Prostate gland (tissue), 2 donors: ENCODE data around the gene DLL1.

ENCODE experiments used
- POLR2AphosphoS5 ChIP-seq: sonication (generic); formaldehyde crosslinking; IDR thresholded peaks from one replicate; pipeline ENCODE4 v1.6.1; 2017; ENCODE audit warnings: antibody characterized with exemption
- TF ChIP-seq, protein P1 (sequence below), 4 experiments: fragments of 200-600 bp in 2 of 4; fragments of 450-650 bp in 2 of 4; sonication (generic) in 2 of 4; IDR thresholded peaks; 1 replicate in 3 of 4; 2 replicates in 1 of 4; pipeline ENCODE4 v1.5.1; 2016 to 2019; ENCODE audit warnings: antibody characterized with exemption in 4 of 4, mild to moderate bottlenecking in 2 of 4, moderate library complexity in 2 of 4

DNA sequence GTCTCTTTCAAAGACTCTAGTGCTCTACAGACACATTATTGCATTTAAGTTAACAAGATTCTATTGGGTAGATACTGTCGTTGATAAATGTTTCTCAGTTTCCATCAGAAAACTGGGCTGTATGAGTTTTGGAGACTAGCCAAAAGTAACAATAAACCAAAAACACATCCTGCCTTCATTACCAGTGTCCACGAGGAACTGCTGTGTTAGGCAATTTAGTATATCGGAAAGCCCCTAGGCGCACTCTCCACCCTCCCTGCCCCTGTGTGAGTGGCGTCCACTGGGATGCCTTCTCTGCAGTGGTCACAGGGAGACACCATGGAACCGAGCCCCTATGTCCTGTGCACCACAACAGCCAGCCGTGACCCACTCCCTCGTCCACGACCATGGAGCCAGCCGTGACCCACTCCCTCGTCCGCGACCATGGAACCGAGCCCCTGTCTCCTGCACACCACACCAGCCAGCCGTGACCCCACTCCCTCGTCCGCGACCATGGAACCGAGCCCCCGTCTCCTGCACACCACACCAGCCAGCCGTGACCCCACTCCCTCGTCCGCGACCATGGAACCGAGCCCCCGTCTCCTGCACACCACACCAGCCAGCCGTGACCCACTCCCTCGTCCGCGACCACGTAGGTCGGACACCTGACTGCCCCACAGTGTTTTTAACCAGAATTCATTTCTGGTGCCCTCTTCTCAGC lies 35.3 kb downstream of the DLL1 start:
- TF ChIP-seq, protein P1, sequence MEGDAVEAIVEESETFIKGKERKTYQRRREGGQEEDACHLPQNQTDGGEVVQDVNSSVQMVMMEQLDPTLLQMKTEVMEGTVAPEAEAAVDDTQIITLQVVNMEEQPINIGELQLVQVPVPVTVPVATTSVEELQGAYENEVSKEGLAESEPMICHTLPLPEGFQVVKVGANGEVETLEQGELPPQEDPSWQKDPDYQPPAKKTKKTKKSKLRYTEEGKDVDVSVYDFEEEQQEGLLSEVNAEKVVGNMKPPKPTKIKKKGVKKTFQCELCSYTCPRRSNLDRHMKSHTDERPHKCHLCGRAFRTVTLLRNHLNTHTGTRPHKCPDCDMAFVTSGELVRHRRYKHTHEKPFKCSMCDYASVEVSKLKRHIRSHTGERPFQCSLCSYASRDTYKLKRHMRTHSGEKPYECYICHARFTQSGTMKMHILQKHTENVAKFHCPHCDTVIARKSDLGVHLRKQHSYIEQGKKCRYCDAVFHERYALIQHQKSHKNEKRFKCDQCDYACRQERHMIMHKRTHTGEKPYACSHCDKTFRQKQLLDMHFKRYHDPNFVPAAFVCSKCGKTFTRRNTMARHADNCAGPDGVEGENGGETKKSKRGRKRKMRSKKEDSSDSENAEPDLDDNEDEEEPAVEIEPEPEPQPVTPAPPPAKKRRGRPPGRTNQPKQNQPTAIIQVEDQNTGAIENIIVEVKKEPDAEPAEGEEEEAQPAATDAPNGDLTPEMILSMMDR (IDR thresholded peaks at IDR 0.05), result no peak
- TF ChIP-seq POLR2AphosphoS5, result no peak
